ENCODE measurements around the gene PRDM12.

PRDM12 gene

GRCh38 chr9:130651221-130651620 lies 13.2 kb upstream of the PRDM12 start:
- TF ChIP-seq CTCF (IDR thresholded peaks at IDR 0.05; ENCODE audit: low read depth, low read length, missing control alignments) = no peak
- no peak for DNase-seq (ENCODE audit: low read depth)
- no peak overlapping the region for H3K4me3 ChIP-seq (ENCODE audit: low read depth, low read length)

- no peak for TF ChIP-seq CTCF (IDR thresholded peaks at IDR 0.05; ENCODE audit: low read depth, low read length, missing control alignments)
- H3K4me3 ChIP-seq (ENCODE audit: low read depth, low read length) = no peak overlapping the region
- DNase-seq (ENCODE audit: low read depth) = no peak
Observed at GRCh38 chr9:130651752-130652151, 12.6 kb upstream of the PRDM12 start.

- H3K4me3 ChIP-seq (ENCODE audit: low read depth, low read length) = no peak overlapping the region
- TF ChIP-seq CTCF (IDR thresholded peaks at IDR 0.05; ENCODE audit: low read depth, low read length, missing control alignments) = no peak
- DNase-seq (ENCODE audit: low read depth) = no peak
Observed at GRCh38 chr9:130654879-130655278, 9.5 kb upstream of the PRDM12 start.

GRCh38 chr9:130658893-130659698 lies 5.3 kb upstream of the PRDM12 start:
- DNase-seq (ENCODE audit: low read depth) = no peak
- no peak overlapping the region for H3K4me3 ChIP-seq (ENCODE audit: low read depth, low read length)
- TF ChIP-seq CTCF (IDR thresholded peaks at IDR 0.05; ENCODE audit: low read depth, low read length, missing control alignments) = no peak

GRCh38 chr9:130659699-130660248 lies 4.6 kb upstream of the PRDM12 start:
- no peak overlapping the region for H3K4me3 ChIP-seq (ENCODE audit: low read depth, low read length)
- no peak for DNase-seq (ENCODE audit: low read depth)
- no peak for TF ChIP-seq CTCF (IDR thresholded peaks at IDR 0.05; ENCODE audit: low read depth, low read length, missing control alignments)

GRCh38 chr9:130660326-130660682 lies 4.1 kb upstream of the PRDM12 start:
- TF ChIP-seq CTCF (IDR thresholded peaks at IDR 0.05; ENCODE audit: low read depth, low read length, missing control alignments) = no peak
- no peak for DNase-seq (ENCODE audit: low read depth)
- H3K4me3 ChIP-seq (ENCODE audit: low read depth, low read length) = no peak overlapping the region
